HG02870 (cell line): ENCODE data around the gene RARB.

ENCODE experiments used
- ATAC-seq: cut with Tn5 transposase; IDR thresholded peaks from one replicate; pipeline ENCODE4 v1.9.1; 2021; ENCODE audit warnings: mild to moderate bottlenecking, moderate library complexity; ENCODE audit not compliant: unreplicated experiment

RARB gene

GRCh38 chr3:25427942-25428788, at the start of gene RARB:
Gene RARB, plus strand, starts transcription at chr3:25428263. Its CDS starts 469 bp downstream, at chr3:25428732.
- ATAC-seq, result peak; percentile 58

GRCh38 chr3:25378786-25379311, 49.2 kb upstream of the RARB start:
- ATAC-seq, result no peak

GRCh38 chr3:25380222-25380739, 47.8 kb upstream of the RARB start:
- ATAC-seq, result no peak

- ATAC-seq, result no peak
Measured at GRCh38 chr3:25381083-25381482, 47.0 kb upstream of the RARB start.

GRCh38 chr3:25384471-25384870, 43.6 kb upstream of the RARB start:
- no peak for ATAC-seq

GRCh38 chr3:25385807-25386460, 42.1 kb upstream of the RARB start:
- ATAC-seq, result no peak

- ATAC-seq, result no peak
Measured at GRCh38 chr3:25386686-25387255, 41.3 kb upstream of the RARB start.

GRCh38 chr3:25390605-25391004, 37.5 kb upstream of the RARB start:
- ATAC-seq, result no peak

- no peak for ATAC-seq
Measured at GRCh38 chr3:25396251-25396650, 31.8 kb upstream of the RARB start.

- ATAC-seq, result no peak
Measured at GRCh38 chr3:25396686-25397085, 31.4 kb upstream of the RARB start.

GRCh38 chr3:25397150-25397549, 30.9 kb upstream of the RARB start:
- ATAC-seq, result no peak

- ATAC-seq, result no peak
Measured at GRCh38 chr3:25400587-25400986, 27.5 kb upstream of the RARB start.

GRCh38 chr3:25403968-25404367, 24.1 kb upstream of the RARB start:
- ATAC-seq, result no peak

GRCh38 chr3:25404569-25404968, 23.5 kb upstream of the RARB start:
- no peak for ATAC-seq

- no peak for ATAC-seq
Measured at GRCh38 chr3:25405335-25405734, 22.7 kb upstream of the RARB start.

GRCh38 chr3:25410703-25411102, 17.4 kb upstream of the RARB start:
- ATAC-seq, result no peak

- no peak for ATAC-seq
Measured at GRCh38 chr3:25412269-25412668, 15.8 kb upstream of the RARB start.

- ATAC-seq, result no peak
Measured at GRCh38 chr3:25416176-25416575, 11.9 kb upstream of the RARB start.

- ATAC-seq, result no peak
Measured at GRCh38 chr3:25418596-25418995, 9.5 kb upstream of the RARB start.

- no peak for ATAC-seq
Measured at GRCh38 chr3:25419251-25419650, 8.8 kb upstream of the RARB start.

- no peak for ATAC-seq
Measured at GRCh38 chr3:25420147-25420546, 7.9 kb upstream of the RARB start.

GRCh38 chr3:25420885-25421284, 7.2 kb upstream of the RARB start:
- no peak for ATAC-seq
